Measurements from ENCODE around the gene ASB15.

Gene ASB15

GRCh38 chr7:123555484-123555883, 46.1 kb upstream of the ASB15 start:
- H3K79me1 ChIP-seq (replicated peaks; ENCODE audit: low read length, poor library complexity, severe bottlenecking), result peaks cover 14% of the 10 kb centered on the region
- no peaks in the 10 kb centered on the region for H3K9me3 ChIP-seq (ENCODE audit: control insufficient read depth, low read length)
- H2BK5ac ChIP-seq (ENCODE audit: low read depth, low read length, poor library complexity, severe bottlenecking), result no peak overlapping the region
- no peak overlapping the region for H3K9ac ChIP-seq (ENCODE audit: low read length)
- H3K27me3 ChIP-seq (ENCODE audit: control insufficient read depth in 1 of 2, insufficient read depth in 1 of 2, low read length in 2 of 2), result no peaks in the 10 kb centered on the region
- no peak for DNase-seq
- no peak overlapping the region for H4K8ac ChIP-seq (ENCODE audit: low read length)
- no peak overlapping the region for H3K27ac ChIP-seq (ENCODE audit: low read length, poor library complexity, severe bottlenecking)
- H3K18ac ChIP-seq (ENCODE audit: low read depth in 1 of 2, low read length in 2 of 2), result no peak overlapping the region
- no peak overlapping the region for H2AK5ac ChIP-seq (ENCODE audit: low read length, severe bottlenecking)
- no peak overlapping the region for H2BK120ac ChIP-seq (ENCODE audit: low read depth, low read length)
- H4K91ac ChIP-seq (ENCODE audit: low read length), result no peak overlapping the region
- H3K4me2 ChIP-seq (ENCODE audit: low read length, poor library complexity, severe bottlenecking), result no peak overlapping the region
- H3K4me3 ChIP-seq (ENCODE audit: insufficient read depth in 1 of 2, low read depth in 1 of 2, low read length in 2 of 2), result no peak overlapping the region
- no peak overlapping the region for H3K23ac ChIP-seq (ENCODE audit: low read length in 2 of 2)
- peaks cover 0 to 28% of the 10 kb centered on the region in 2 experiments for H3K36me3 ChIP-seq (ENCODE audit: control insufficient read depth in 1 of 2, insufficient read depth in 2 of 2, low read depth in 1 of 2, low read length in 2 of 2)
- H3K4me1 ChIP-seq (ENCODE audit: control insufficient read depth, insufficient read depth, low read depth, low read length), result peaks cover 3% of the 10 kb centered on the region
- H2AFZ ChIP-seq (ENCODE audit: low read depth, low read length), result no peak overlapping the region
- no peak overlapping the region for H3K4ac ChIP-seq (ENCODE audit: low read depth in 1 of 2, low read length in 2 of 2)
- H2BK12ac ChIP-seq (ENCODE audit: low read length in 2 of 2), result no peak overlapping the region
- H3K14ac ChIP-seq (ENCODE audit: low read length in 2 of 2), result no peak overlapping the region
- H2BK15ac ChIP-seq (ENCODE audit: low read depth, poor library complexity, severe bottlenecking), result no peak overlapping the region

GRCh38 chr7:123557016-123557397, 44.6 kb upstream of the ASB15 start:
- no peaks in the 10 kb centered on the region for H3K9me3 ChIP-seq (ENCODE audit: control insufficient read depth, low read length)
- no peak overlapping the region for H2BK5ac ChIP-seq (ENCODE audit: low read depth, low read length, poor library complexity, severe bottlenecking)
- no peak overlapping the region for H3K14ac ChIP-seq (ENCODE audit: low read length in 2 of 2)
- H4K91ac ChIP-seq (ENCODE audit: low read length), result no peak overlapping the region
- no peak overlapping the region for H2AK5ac ChIP-seq (ENCODE audit: low read length, severe bottlenecking)
- H2BK12ac ChIP-seq (ENCODE audit: low read length in 2 of 2), result no peak overlapping the region
- no peak overlapping the region for H2AFZ ChIP-seq (ENCODE audit: low read depth, low read length)
- H3K79me1 ChIP-seq (replicated peaks; ENCODE audit: low read length, poor library complexity, severe bottlenecking), result peaks cover 14% of the 10 kb centered on the region
- H3K4me2 ChIP-seq (ENCODE audit: low read length, poor library complexity, severe bottlenecking), result peak overlapping the region; percentile 73
- H2BK15ac ChIP-seq (ENCODE audit: low read depth, poor library complexity, severe bottlenecking), result no peak overlapping the region
- peak overlapping the region; percentile 95 to 98 for H3K4me3 ChIP-seq (ENCODE audit: insufficient read depth in 1 of 2, low read depth in 1 of 2, low read length in 2 of 2)
- no peak overlapping the region for H3K4ac ChIP-seq (ENCODE audit: low read depth in 1 of 2, low read length in 2 of 2)
- peaks cover 3% of the 10 kb centered on the region for H3K4me1 ChIP-seq (ENCODE audit: control insufficient read depth, insufficient read depth, low read depth, low read length)
- DNase-seq, result no peak
- H3K27me3 ChIP-seq (ENCODE audit: control insufficient read depth in 1 of 2, insufficient read depth in 1 of 2, low read length in 2 of 2), result no peaks in the 10 kb centered on the region
- no peak overlapping the region for H3K27ac ChIP-seq (ENCODE audit: low read length, poor library complexity, severe bottlenecking)
- no peak overlapping the region for H2BK120ac ChIP-seq (ENCODE audit: low read depth, low read length)
- WGBS, result 8% methylated on average over 12 of the region's 12 CpGs
- H3K9ac ChIP-seq (ENCODE audit: low read length), result peak overlapping the region; percentile 95
- peaks cover 0 to 28% of the 10 kb centered on the region in 2 experiments for H3K36me3 ChIP-seq (ENCODE audit: control insufficient read depth in 1 of 2, insufficient read depth in 2 of 2, low read depth in 1 of 2, low read length in 2 of 2)
- H4K8ac ChIP-seq (ENCODE audit: low read length), result no peak overlapping the region
- H3K18ac ChIP-seq (ENCODE audit: low read depth in 1 of 2, low read length in 2 of 2), result no peak overlapping the region
- no peak overlapping the region for H3K23ac ChIP-seq (ENCODE audit: low read length in 2 of 2)

GRCh38 chr7:123557398-123558288, 44.0 kb upstream of the ASB15 start, which contains the start of gene NDUFA5:
Gene NDUFA5 (minus strand): TSS chr7:123557818. CDS start chr7:123557795, 23 bp downstream.
- Histone ChIP-seq H2BK15ac (ENCODE audit: low read depth, poor library complexity, severe bottlenecking) (peak within 1 kb of the TSS; percentile 62), H3K27ac (ENCODE audit: low read length, poor library complexity, severe bottlenecking) (peak within 1 kb of the TSS; percentile 51), H3K4me2 (ENCODE audit: low read length, poor library complexity, severe bottlenecking) (peak within 1 kb of the TSS; percentile 73), H3K4ac (ENCODE audit: low read depth in 1 of 2, low read length in 2 of 2) (peak within 1 kb of the TSS; percentile 19 to 35), H3K4me3 (ENCODE audit: insufficient read depth in 1 of 2, low read depth in 1 of 2, low read length in 2 of 2) (peak within 1 kb of the TSS; percentile 95 to 98), H3K36me3 (ENCODE audit: control insufficient read depth in 1 of 2, insufficient read depth in 2 of 2, low read depth in 1 of 2, low read length in 2 of 2) (peaks cover 0 to 27% of the 10 kb centered on the region in 2 experiments), H3K18ac (ENCODE audit: low read depth in 1 of 2, low read length in 2 of 2) (peak within 1 kb of the TSS; percentile 76 to 79), H3K9me3 (ENCODE audit: control insufficient read depth, low read length) (no peaks in the 10 kb centered on the region), H2AFZ (ENCODE audit: low read depth, low read length) (peak within 1 kb of the TSS; percentile 72), H2AK5ac (ENCODE audit: low read length, severe bottlenecking) (no peak within 1 kb of the TSS), H3K79me1 (replicated peaks; ENCODE audit: low read length, poor library complexity, severe bottlenecking) (peaks cover 12% of the 10 kb centered on the region), H2BK120ac (ENCODE audit: low read depth, low read length) (peak within 1 kb of the TSS; percentile 42), H3K9ac (ENCODE audit: low read length) (peak within 1 kb of the TSS; percentile 95), H2BK5ac (ENCODE audit: low read depth, low read length, poor library complexity, severe bottlenecking) (no peak within 1 kb of the TSS), H3K4me1 (ENCODE audit: control insufficient read depth, insufficient read depth, low read depth, low read length) (peaks cover 3% of the 10 kb centered on the region), H4K91ac (ENCODE audit: low read length) (peak within 1 kb of the TSS; percentile 70), H2BK12ac (ENCODE audit: low read length in 2 of 2) (no peak within 1 kb of the TSS), H3K23ac (ENCODE audit: low read length in 2 of 2) (no peak within 1 kb of the TSS), H4K8ac (ENCODE audit: low read length) (peak within 1 kb of the TSS; percentile 81), H3K14ac (ENCODE audit: low read length in 2 of 2) (peak within 1 kb of the TSS in 1 of 2 experiments; percentile 84), H3K27me3 (ENCODE audit: control insufficient read depth in 1 of 2, insufficient read depth in 1 of 2, low read length in 2 of 2) (no peaks in the 10 kb centered on the region)
- 4% methylated on average over 40 of the region's 40 CpGs for WGBS
- peak; percentile 99 for DNase-seq

GRCh38 chr7:123558289-123558874, 43.2 kb upstream of the ASB15 start:
- Histone ChIP-seq H2BK15ac (ENCODE audit: low read depth, poor library complexity, severe bottlenecking) (no peak overlapping the region), H4K8ac (ENCODE audit: low read length) (peak overlapping the region; percentile 81), H3K14ac (ENCODE audit: low read length in 2 of 2) (no peak overlapping the region), H3K4me1 (ENCODE audit: control insufficient read depth, insufficient read depth, low read depth, low read length) (peaks cover 3% of the 10 kb centered on the region), H3K9ac (ENCODE audit: low read length) (peak overlapping the region; percentile 95), H3K4me3 (ENCODE audit: insufficient read depth in 1 of 2, low read depth in 1 of 2, low read length in 2 of 2) (peak overlapping the region in 1 of 2 experiments; percentile 98), H2BK5ac (ENCODE audit: low read depth, low read length, poor library complexity, severe bottlenecking) (no peak overlapping the region), H3K9me3 (ENCODE audit: control insufficient read depth, low read length) (no peaks in the 10 kb centered on the region), H3K4me2 (ENCODE audit: low read length, poor library complexity, severe bottlenecking) (peak overlapping the region; percentile 24), H4K91ac (ENCODE audit: low read length) (no peak overlapping the region), H3K36me3 (ENCODE audit: control insufficient read depth in 1 of 2, insufficient read depth in 2 of 2, low read depth in 1 of 2, low read length in 2 of 2) (peaks cover 0 to 20% of the 10 kb centered on the region in 2 experiments), H3K27ac (ENCODE audit: low read length, poor library complexity, severe bottlenecking) (no peak overlapping the region), H2AFZ (ENCODE audit: low read depth, low read length) (peak overlapping the region; percentile 30), H3K4ac (ENCODE audit: low read depth in 1 of 2, low read length in 2 of 2) (no peak overlapping the region), H3K18ac (ENCODE audit: low read depth in 1 of 2, low read length in 2 of 2) (no peak overlapping the region), H2BK120ac (ENCODE audit: low read depth, low read length) (no peak overlapping the region), H3K23ac (ENCODE audit: low read length in 2 of 2) (no peak overlapping the region), H2AK5ac (ENCODE audit: low read length, severe bottlenecking) (no peak overlapping the region), H3K79me1 (replicated peaks; ENCODE audit: low read length, poor library complexity, severe bottlenecking) (peaks cover 9% of the 10 kb centered on the region), H3K27me3 (ENCODE audit: control insufficient read depth in 1 of 2, insufficient read depth in 1 of 2, low read length in 2 of 2) (no peaks in the 10 kb centered on the region), H2BK12ac (ENCODE audit: low read length in 2 of 2) (no peak overlapping the region)
- DNase-seq, result no peak
- WGBS, result 91% methylated on average over 3 of the region's 4 CpGs
